Activated naive CD8-positive, alpha-beta T cell treated with anti-CD3 and anti-CD28 coated beads, Interleukin-2, amount 50 U/mL, for 24 hours (primary cell): ENCODE data around the gene PBX2.
A peak's percentile ranks its signal among the peaks of the same experiment; 100 is the strongest.

Source experiments
- ATAC-seq: fragments of 150-1000 bp; cut with Tn5 transposase; one replicate; pipeline ENCODE4 v1.10.0; 2021
- DNase-seq: peaks from one replicate; pipeline ENCODE4 v3.0.0; 2021
- H3K27ac Mint-ChIP-seq: one replicate; pipeline ENCODE4 v1.8.0; 2021; ENCODE audit warnings: mild to moderate bottlenecking, mixed read lengths
- H3K27me3 Mint-ChIP-seq: one replicate; pipeline ENCODE4 v1.8.0; 2021; ENCODE audit warnings: mixed read lengths
- H3K36me3 Mint-ChIP-seq: one replicate; pipeline ENCODE4 v1.8.0; 2021; ENCODE audit warnings: low read depth, mixed read lengths
- H3K4me1 Mint-ChIP-seq: one replicate; pipeline ENCODE4 v1.8.0; 2021; ENCODE audit warnings: mixed read lengths
- H3K4me3 Mint-ChIP-seq: one replicate; pipeline ENCODE4 v1.8.0; 2021; ENCODE audit warnings: mild to moderate bottlenecking, moderate library complexity, mixed read lengths
- H3K9me3 Mint-ChIP-seq: one replicate; pipeline ENCODE4 v1.8.0; 2021; ENCODE audit warnings: mixed read lengths

Gene PBX2

DNA sequence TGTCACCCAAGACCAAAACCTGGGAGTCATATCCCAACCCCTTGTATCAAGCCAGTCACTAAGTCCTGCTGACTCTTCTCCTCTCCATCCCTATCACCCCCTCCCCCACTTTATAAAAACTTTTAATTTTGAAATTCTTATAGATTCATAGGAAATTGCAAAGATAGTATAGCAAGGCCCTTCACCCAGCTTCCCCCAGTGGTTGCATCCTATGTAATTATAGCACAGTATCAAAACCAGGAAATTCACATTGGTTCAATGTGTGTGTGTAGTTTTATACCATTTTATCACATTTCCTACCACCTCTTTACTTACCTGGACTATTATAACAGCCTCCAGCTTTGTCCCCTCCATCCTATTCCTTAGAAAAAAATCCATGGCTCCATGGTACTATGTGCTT is 31.9 kb downstream of the PBX2 start:
- no peaks in the 10 kb centered on the region for H3K9me3 Mint-ChIP-seq
- no peak overlapping the region for H3K27ac Mint-ChIP-seq
- H3K4me3 Mint-ChIP-seq: no peak overlapping the region
- H3K36me3 Mint-ChIP-seq: peaks cover 20% of the 10 kb centered on the region
- peaks cover 23% of the 10 kb centered on the region for H3K4me1 Mint-ChIP-seq
- no peak for ATAC-seq
- no peaks in the 10 kb centered on the region for H3K27me3 Mint-ChIP-seq
- no peak for DNase-seq

DNA sequence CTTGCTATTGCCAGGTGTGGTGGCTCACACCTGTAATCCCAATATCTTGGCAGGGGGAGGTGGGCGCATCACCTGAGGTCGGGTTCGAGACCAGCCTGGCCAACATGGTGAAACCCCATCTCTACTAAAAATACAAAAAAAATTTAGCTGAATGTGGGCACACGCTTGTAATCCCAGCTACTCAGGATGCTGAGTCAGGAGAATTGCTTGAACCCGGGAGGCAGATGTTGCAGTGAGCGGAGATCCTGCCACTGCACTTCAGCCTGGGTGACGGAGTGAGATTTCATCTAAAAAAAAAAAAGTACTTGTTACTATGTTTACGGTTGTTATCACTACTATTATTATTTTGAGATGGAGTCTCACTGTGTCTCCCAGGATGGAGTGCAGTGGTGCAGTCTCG is 33.1 kb downstream of the PBX2 start:
- Mint-ChIP-seq H3K4me1 (peaks cover 34% of the 10 kb centered on the region), H3K27me3 (no peaks in the 10 kb centered on the region), H3K27ac (no peak overlapping the region), H3K36me3 (peaks cover 16% of the 10 kb centered on the region), H3K9me3 (no peaks in the 10 kb centered on the region), H3K4me3 (no peak overlapping the region)
- ATAC-seq: no peak
- DNase-seq: no peak

DNA sequence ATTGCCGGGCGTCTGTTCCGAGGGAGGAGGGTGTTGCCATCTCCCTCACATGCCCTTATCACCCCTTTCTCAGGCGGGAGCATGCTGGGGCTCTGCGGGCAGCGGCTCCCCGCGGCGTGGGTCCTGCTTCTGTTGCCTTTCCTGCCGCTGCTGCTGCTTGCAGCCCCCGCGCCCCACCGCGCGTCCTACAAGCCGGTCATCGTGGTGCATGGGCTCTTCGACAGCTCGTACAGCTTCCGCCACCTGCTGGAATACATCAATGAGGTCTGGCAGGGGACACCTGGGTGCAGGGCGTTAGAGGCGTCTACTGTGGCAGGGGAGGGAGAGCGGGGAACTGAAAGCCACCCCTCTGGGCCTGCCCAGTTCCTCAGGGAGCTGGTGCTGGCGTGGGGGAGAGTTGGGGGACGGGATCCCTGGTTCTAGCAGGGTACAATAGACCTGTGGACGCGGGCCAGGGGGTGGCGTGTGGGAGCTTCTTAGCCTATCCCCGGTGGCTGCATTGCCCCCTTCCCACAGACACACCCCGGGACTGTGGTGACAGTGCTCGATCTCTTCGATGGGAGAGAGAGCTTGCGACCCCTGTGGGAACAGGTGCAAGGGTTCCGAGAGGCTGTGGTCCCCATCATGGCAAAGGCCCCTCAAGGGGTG is 35.4 kb downstream of the PBX2 start:
- peaks cover 12% of the 10 kb centered on the region for H3K27me3 Mint-ChIP-seq
- H3K4me3 Mint-ChIP-seq: peak overlapping the region; percentile 93
- peak overlapping the region; percentile 89 for H3K27ac Mint-ChIP-seq
- peaks cover 45% of the 10 kb centered on the region for H3K4me1 Mint-ChIP-seq
- peaks cover 16% of the 10 kb centered on the region for H3K36me3 Mint-ChIP-seq
- peak; percentile 61 for DNase-seq
- peak; percentile 67 for ATAC-seq
- no peaks in the 10 kb centered on the region for H3K9me3 Mint-ChIP-seq

- DNase-seq (peak; percentile 91), ATAC-seq (peak; percentile 71)
- peaks cover 49% of the 10 kb centered on the region for H3K4me1 Mint-ChIP-seq
- H3K27me3 Mint-ChIP-seq: peaks cover 15% of the 10 kb centered on the region
- H3K9me3 Mint-ChIP-seq: no peaks in the 10 kb centered on the region
- H3K36me3 Mint-ChIP-seq: peaks cover 14% of the 10 kb centered on the region
- peak within 1 kb of the TSS; percentile 89 for H3K27ac Mint-ChIP-seq
- peak within 1 kb of the TSS; percentile 93 for H3K4me3 Mint-ChIP-seq
Observed at GRCh38 chr6:32153564-32154513, 36.2 kb downstream of the PBX2 start, which contains the start of gene PPT2. Gene PPT2, plus strand, starts transcription at chr6:32154141. Its CDS starts 454 bp downstream, at chr6:32154595.

- peak; percentile 22 for DNase-seq
- peaks cover 11% of the 10 kb centered on the region for H3K36me3 Mint-ChIP-seq
- no peaks in the 10 kb centered on the region for H3K9me3 Mint-ChIP-seq
- peak overlapping the region; percentile 89 for H3K27ac Mint-ChIP-seq
- H3K4me1 Mint-ChIP-seq: peaks cover 57% of the 10 kb centered on the region
- peaks cover 23% of the 10 kb centered on the region for H3K27me3 Mint-ChIP-seq
- ATAC-seq: peak; percentile 2
- peak overlapping the region; percentile 93 for H3K4me3 Mint-ChIP-seq
Observed at GRCh38 chr6:32152769-32153563, 37.0 kb downstream of the PBX2 start.

- no peaks in the 10 kb centered on the region for H3K9me3 Mint-ChIP-seq
- ATAC-seq (no peak), DNase-seq (no peak)
- H3K4me3 Mint-ChIP-seq: peak within 1 kb of the TSS; percentile 93
- peak within 1 kb of the TSS; percentile 89 for H3K27ac Mint-ChIP-seq
- peaks cover 26% of the 10 kb centered on the region for H3K27me3 Mint-ChIP-seq
- peaks cover 59% of the 10 kb centered on the region for H3K4me1 Mint-ChIP-seq
- peaks cover 3% of the 10 kb centered on the region for H3K36me3 Mint-ChIP-seq
Observed at GRCh38 chr6:32151863-32152768, 37.9 kb downstream of the PBX2 start, which contains the start of gene PRRT1. Gene PRRT1, minus strand, starts transcription at chr6:32151939. Its CDS starts 112 bp downstream, at chr6:32151827.

- ATAC-seq: no peak
- no peak for DNase-seq
- H3K27ac Mint-ChIP-seq: no peak overlapping the region
- H3K27me3 Mint-ChIP-seq: peaks cover 31% of the 10 kb centered on the region
- no peaks in the 10 kb centered on the region for H3K9me3 Mint-ChIP-seq
- H3K4me3 Mint-ChIP-seq: peak overlapping the region; percentile 44
- peaks cover 3% of the 10 kb centered on the region for H3K36me3 Mint-ChIP-seq
- H3K4me1 Mint-ChIP-seq: peaks cover 61% of the 10 kb centered on the region
Observed at GRCh38 chr6:32151181-32151862, 38.7 kb downstream of the PBX2 start.

DNA sequence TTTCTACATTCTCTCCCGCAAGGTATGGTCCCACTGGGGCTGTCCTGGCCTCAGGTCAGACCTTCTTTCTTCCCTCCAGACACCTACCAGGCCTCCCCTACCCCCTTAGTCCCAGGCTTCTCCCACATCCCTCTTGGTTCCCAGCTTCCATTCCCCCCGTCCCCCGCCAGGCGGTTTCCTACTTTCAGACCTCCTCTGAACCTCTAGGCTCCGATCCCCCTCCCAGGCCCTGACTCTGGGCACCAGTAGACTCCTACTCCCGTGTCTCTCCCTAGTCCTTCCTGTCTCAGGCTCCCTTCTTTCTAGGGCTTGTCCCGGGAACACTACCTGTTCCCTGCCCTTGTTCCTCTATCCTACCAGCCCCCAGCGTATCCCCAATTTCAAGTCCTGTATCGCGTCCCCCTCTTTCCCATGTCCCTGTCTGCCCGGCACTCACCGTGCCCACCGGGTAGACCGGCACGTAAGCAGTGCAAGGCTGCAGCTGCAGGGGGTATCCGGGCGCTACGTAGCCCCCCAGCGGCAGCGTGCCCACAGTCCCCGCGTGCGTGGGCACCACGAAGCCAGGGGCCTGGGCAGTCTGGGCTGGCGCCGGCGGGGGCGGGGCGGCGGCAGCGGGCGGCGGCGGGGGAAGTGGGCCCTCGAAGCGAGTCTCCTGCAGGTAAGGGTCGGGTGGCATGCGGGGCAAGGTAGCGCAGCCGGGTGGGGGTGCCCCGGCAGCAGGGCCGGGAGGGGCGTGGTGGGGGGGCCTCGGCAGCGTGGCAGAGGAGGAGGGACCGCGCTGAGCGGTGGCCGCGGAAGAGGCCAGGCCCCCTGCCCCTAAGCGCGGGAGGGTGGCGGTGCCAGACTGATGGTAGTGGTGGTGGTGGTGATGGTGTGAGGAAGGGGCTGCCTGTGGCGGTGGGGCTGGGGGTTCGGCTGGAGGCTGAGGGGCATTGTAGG is 39.8 kb downstream of the PBX2 start:
- DNase-seq: no peak
- Mint-ChIP-seq H3K27me3 (peaks cover 34% of the 10 kb centered on the region), H3K4me1 (peaks cover 52% of the 10 kb centered on the region), H3K27ac (no peak overlapping the region), H3K9me3 (no peaks in the 10 kb centered on the region), H3K36me3 (no peaks in the 10 kb centered on the region), H3K4me3 (peak overlapping the region; percentile 44)
- ATAC-seq: no peak

DNA sequence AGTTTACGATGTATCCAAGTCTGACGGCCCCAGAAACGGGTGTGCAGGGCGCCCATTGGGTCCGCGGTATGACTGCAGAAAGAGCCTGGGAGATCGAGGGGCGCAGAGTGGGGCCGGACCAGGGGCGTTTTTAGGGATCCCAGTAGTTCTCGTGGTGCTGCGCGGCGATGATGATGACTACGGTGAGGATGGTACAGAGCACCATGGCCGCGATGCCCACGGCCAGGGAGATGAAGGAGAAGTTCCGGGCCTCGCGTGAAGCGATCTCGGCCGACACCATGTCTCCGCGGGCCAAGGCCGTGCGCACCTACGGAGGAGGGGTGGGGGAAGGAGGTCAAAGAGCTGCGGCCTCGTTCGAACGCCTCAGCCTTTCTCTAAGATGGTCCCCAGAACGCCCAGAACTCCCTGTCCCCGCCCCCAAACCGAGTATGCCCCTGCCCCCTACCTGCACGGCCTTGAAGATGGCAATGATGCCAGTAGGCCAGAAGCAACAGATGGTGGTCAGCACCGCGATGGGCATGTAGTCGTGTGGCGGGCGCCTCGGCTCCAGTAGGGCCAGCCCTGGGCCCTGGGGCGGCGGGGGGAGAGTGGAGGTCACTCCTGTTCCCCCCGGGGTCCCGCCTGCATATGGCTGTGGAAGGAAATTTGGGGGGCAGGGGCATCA is 40.8 kb downstream of the PBX2 start:
- H3K27me3 Mint-ChIP-seq: peaks cover 34% of the 10 kb centered on the region
- H3K36me3 Mint-ChIP-seq: no peaks in the 10 kb centered on the region
- H3K4me1 Mint-ChIP-seq: peaks cover 45% of the 10 kb centered on the region
- peak overlapping the region; percentile 33 for H3K27ac Mint-ChIP-seq
- no peak for DNase-seq
- H3K9me3 Mint-ChIP-seq: no peaks in the 10 kb centered on the region
- ATAC-seq: no peak
- H3K4me3 Mint-ChIP-seq: peak overlapping the region; percentile 69

DNA sequence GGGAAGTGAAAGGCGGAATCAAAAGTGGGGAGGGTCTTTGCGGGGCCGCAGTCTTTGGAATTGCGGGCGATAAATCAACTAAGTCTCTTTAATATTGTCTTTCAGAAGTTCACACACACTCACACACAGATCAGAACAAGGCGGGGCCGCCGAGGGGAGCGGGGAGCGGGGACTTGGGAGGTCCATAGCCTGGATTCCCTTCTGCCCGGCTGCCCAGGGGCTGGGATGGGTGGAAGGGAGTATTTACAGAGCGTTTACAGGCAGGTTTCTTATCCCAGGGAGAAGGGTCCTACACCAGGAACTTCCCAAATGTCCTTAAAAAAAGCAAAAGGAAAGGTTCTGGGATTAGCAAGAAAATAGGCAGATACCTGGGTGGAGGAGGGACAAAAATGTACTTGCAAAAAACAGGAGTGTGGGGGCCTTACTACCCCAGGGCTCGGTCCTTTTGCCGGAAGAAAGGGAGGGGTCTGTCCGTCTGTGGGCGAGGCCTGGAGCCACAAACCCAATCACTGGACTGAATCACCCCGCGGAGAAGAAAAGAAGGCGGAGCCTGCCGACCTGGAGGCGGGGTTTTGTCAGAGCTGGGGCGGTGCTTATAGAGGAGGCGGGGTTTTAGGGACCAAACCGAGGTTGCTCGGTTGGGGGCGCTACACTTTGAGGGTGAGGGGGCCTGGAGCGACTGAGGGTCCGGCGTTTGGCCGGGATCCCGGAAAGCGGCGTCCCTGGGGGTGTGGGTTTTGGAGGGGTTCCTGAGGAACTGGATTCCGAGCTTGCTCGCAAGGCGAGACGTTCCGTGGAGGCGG is 41.5 kb downstream of the PBX2 start:
- DNase-seq (peak; percentile 75), ATAC-seq (peak; percentile 51)
- Mint-ChIP-seq H3K9me3 (no peaks in the 10 kb centered on the region), H3K27ac (peak overlapping the region; percentile 33), H3K27me3 (peaks cover 34% of the 10 kb centered on the region), H3K4me3 (peak overlapping the region; percentile 69), H3K36me3 (no peaks in the 10 kb centered on the region), H3K4me1 (peaks cover 42% of the 10 kb centered on the region)

DNA sequence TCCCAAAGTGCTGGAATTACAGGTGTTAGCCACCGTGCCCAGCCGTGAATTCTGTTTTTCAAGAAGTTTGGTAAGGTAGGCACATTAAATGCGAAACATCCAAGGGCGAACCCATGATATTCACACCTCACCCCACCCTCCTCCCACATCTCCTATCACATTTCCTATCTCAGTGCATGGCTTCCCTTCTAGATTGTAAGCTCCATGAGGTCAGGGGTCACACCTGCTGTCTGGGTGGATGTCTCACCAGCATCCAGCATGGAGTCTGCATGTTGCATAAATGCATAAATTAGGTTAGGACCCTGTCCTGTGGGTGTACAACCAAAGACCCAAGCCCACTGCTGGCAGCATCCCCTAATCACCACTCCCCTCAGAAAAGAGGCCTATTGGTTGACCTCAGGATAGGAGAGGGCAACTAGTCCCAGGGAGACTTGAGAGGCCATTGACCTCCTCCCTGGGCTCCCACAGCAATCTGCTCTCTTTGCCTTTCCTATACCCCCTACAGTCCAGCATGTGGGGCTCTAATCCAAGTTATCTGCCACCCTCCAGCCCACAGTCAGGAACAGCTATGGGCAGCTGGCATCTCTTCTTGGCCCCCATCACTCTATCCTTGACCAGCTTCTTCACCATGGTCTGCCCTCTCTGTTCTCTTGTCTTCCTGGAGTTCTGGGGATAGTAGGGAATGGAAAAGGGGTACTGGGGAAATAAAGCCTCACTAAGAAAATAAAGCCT is 42.4 kb downstream of the PBX2 start:
- Mint-ChIP-seq H3K27me3 (peaks cover 34% of the 10 kb centered on the region), H3K4me1 (peaks cover 32% of the 10 kb centered on the region), H3K36me3 (no peaks in the 10 kb centered on the region), H3K9me3 (no peaks in the 10 kb centered on the region), H3K27ac (no peak overlapping the region), H3K4me3 (no peak overlapping the region)
- DNase-seq: no peak
- ATAC-seq: no peak
